Endothelial cell of umbilical vein (primary cell): ENCODE results near the gene C22orf39.

Experiments
- CTCF ChIP-seq, 2 donors: IDR thresholded peaks; 1 replicate in 1 of 2; 2 replicates in 1 of 2; pipeline ENCODE4 v1.5.1; 2011; ENCODE audit warnings: low read length in 2 of 2, mild to moderate bottlenecking in 2 of 2, moderate library complexity in 2 of 2, control low read depth in 1 of 2, inconsistent platforms in 1 of 2, low read depth in 1 of 2; ENCODE audit not compliant: insufficient read depth in 1 of 2; ENCODE audit errors: extremely low read depth in 1 of 2
- EZH2 ChIP-seq: IDR thresholded peaks from 2 replicates; pipeline ENCODE4 v1.6.1; 2012; ENCODE audit warnings: borderline replicate concordance, low read depth, mild to moderate bottlenecking, moderate library complexity, low read length, inconsistent platforms; ENCODE audit not compliant: severe bottlenecking
- POLR2A ChIP-seq: IDR thresholded peaks from 2 replicates; pipeline ENCODE4 v1.6.1; 2012; ENCODE audit warnings: low read depth, mild to moderate bottlenecking, control low read depth, low read length

DNA sequence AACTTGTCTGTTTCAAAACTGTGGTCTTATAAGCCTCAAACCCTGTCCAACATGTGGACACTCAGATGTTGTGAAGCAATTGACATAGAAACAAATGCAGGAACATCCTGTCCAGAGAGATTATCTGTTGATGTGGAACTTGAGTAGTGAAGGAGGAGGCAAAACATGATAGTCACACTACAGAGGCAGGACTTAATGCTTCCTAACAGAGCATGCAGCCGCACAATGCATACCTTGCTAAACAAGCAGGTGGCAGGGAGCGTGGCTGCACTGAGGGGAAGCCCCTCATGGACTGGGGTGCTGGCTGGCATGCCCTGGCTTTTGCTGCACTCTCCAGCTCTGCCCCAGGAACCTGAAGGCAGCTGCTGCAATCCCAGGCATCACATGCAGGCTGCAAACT lies 5.3 kb downstream of the C22orf39 start:
- TF ChIP-seq CTCF (IDR thresholded peaks at IDR 0.05; ENCODE audit: extremely low read depth in 1 of 2, insufficient read depth in 1 of 2, low read depth in 1 of 2, low read length in 2 of 2): no peak
- no peak for TF ChIP-seq POLR2A
- no peak for TF ChIP-seq EZH2
